Astrocyte (in vitro differentiated cells and primary cell): Measurements from ENCODE around the gene DISC1.

Source experiments
- EZH2 ChIP-seq: IDR thresholded peaks from 2 replicates; pipeline ENCODE4 v1.6.1; 2012; ENCODE audit warnings: mild to moderate bottlenecking, low read length, inconsistent platforms; ENCODE audit not compliant: insufficient read depth
- TF ChIP-seq, protein P1 (sequence below): IDR thresholded peaks from 2 replicates; pipeline ENCODE4 v1.5.1; 2011; ENCODE audit warnings: low read depth, mild to moderate bottlenecking, inconsistent platforms, low read length, moderate library complexity; ENCODE audit not compliant: insufficient read depth

DNA sequence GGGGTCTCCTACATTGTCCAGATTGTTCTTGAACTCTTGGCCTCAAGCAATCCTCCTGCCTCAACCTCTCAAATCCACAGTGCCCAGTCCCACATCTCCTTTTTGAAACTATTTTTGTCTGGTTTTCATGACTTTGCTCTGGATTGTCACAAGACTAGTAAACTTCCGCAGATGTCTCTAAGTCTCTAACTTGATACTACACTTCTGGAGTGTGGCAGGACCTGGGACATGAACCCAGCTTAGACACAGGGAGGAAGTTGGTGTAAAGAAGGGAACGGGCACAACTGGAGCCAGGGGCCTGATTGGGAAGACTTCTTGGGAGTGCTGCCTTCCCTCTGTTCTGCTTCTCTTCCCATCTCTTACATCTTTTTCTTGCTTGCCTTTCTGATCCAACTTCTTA is 16.2 kb upstream of the DISC1 start:
- TF ChIP-seq, protein P1, sequence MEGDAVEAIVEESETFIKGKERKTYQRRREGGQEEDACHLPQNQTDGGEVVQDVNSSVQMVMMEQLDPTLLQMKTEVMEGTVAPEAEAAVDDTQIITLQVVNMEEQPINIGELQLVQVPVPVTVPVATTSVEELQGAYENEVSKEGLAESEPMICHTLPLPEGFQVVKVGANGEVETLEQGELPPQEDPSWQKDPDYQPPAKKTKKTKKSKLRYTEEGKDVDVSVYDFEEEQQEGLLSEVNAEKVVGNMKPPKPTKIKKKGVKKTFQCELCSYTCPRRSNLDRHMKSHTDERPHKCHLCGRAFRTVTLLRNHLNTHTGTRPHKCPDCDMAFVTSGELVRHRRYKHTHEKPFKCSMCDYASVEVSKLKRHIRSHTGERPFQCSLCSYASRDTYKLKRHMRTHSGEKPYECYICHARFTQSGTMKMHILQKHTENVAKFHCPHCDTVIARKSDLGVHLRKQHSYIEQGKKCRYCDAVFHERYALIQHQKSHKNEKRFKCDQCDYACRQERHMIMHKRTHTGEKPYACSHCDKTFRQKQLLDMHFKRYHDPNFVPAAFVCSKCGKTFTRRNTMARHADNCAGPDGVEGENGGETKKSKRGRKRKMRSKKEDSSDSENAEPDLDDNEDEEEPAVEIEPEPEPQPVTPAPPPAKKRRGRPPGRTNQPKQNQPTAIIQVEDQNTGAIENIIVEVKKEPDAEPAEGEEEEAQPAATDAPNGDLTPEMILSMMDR, result no peak
- TF ChIP-seq EZH2, result no peak
